ENCODE data around the gene CIAO3.

The CIAO3 gene

GRCh38 chr16:728131-728889, 12.5 kb downstream of the CIAO3 start:
- no peaks in the 10 kb centered on the region for H3K4me1 Mint-ChIP-seq
- TF ChIP-seq CTCF (IDR thresholded peaks at IDR 0.05; ENCODE audit: unreplicated experiment in 3 of 3): no peak
- peaks cover 13% of the 10 kb centered on the region for H3K27me3 Mint-ChIP-seq (ENCODE audit: low read depth)
- peak overlapping the region; percentile 22 to 45 (median 28) for H3K4me3 Mint-ChIP-seq
- H3K36me3 Mint-ChIP-seq (ENCODE audit: low read depth): peaks cover 7% of the 10 kb centered on the region
- no peak overlapping the region for H3K27ac Mint-ChIP-seq
- H3K9me3 Mint-ChIP-seq: no peaks in the 10 kb centered on the region

- no peak overlapping the region for H3K27ac Mint-ChIP-seq
- no peaks in the 10 kb centered on the region for H3K9me3 Mint-ChIP-seq
- peak overlapping the region in 1 of 3 experiments; percentile 35 for H3K4me3 Mint-ChIP-seq
- peaks cover 13% of the 10 kb centered on the region for H3K27me3 Mint-ChIP-seq (ENCODE audit: low read depth)
- TF ChIP-seq CTCF (IDR thresholded peaks at IDR 0.05; ENCODE audit: unreplicated experiment in 3 of 3): no peak
- H3K36me3 Mint-ChIP-seq (ENCODE audit: low read depth): peaks cover 3% of the 10 kb centered on the region
- H3K4me1 Mint-ChIP-seq: no peaks in the 10 kb centered on the region
These were observed 13.4 kb downstream of the CIAO3 start for GRCh38 chr16:727291-727977.

GRCh38 chr16:726438-727290, 14.1 kb downstream of the CIAO3 start, which contains the start of the genes CCDC78 and HAGHL:
CCDC78 (minus strand) TSS chr16:726443; CDS start chr16:726367, 76 bp downstream.
HAGHL (plus strand) TSS chr16:727106; CDS start chr16:727510, 404 bp downstream.
- no peaks in the 10 kb centered on the region for H3K4me1 Mint-ChIP-seq
- TF ChIP-seq CTCF (IDR thresholded peaks at IDR 0.05; ENCODE audit: unreplicated experiment in 3 of 3): no peak
- H3K9me3 Mint-ChIP-seq: no peaks in the 10 kb centered on the region
- H3K4me3 Mint-ChIP-seq: peak within 1 kb of the TSS; percentile 22 to 75 (median 47)
- H3K27me3 Mint-ChIP-seq (ENCODE audit: low read depth): peaks cover 13% of the 10 kb centered on the region
- no peak within 1 kb of the TSS for H3K27ac Mint-ChIP-seq
- H3K36me3 Mint-ChIP-seq (ENCODE audit: low read depth): no peaks in the 10 kb centered on the region

- Mint-ChIP-seq H3K36me3 (ENCODE audit: low read depth) (no peaks in the 10 kb centered on the region), H3K4me3 (peak overlapping the region in 1 of 3 experiments; percentile 47), H3K27me3 (ENCODE audit: low read depth) (peaks cover 13% of the 10 kb centered on the region), H3K9me3 (no peaks in the 10 kb centered on the region), H3K27ac (no peak overlapping the region), H3K4me1 (no peaks in the 10 kb centered on the region)
- no peak for TF ChIP-seq CTCF (IDR thresholded peaks at IDR 0.05; ENCODE audit: unreplicated experiment in 3 of 3)
These were observed 14.7 kb downstream of the CIAO3 start for GRCh38 chr16:726188-726437.

- Mint-ChIP-seq H3K4me1 (no peaks in the 10 kb centered on the region), H3K36me3 (ENCODE audit: low read depth) (no peaks in the 10 kb centered on the region), H3K9me3 (no peaks in the 10 kb centered on the region), H3K27me3 (ENCODE audit: low read depth) (peaks cover 13% of the 10 kb centered on the region), H3K27ac (no peak overlapping the region), H3K4me3 (peak overlapping the region in 1 of 3 experiments; percentile 19)
- no peak for TF ChIP-seq CTCF (IDR thresholded peaks at IDR 0.05; ENCODE audit: unreplicated experiment in 3 of 3)
These were observed 15.2 kb downstream of the CIAO3 start for GRCh38 chr16:725463-726187.

All from nephron (organoid).